HepG2 (cell line): Measurements from ENCODE around the gene INTS15. TPM values are rescaled to one million over a fixed set of nuclear protein-coding genes. Genes with fewer than 3 reads are reported as not detected.

Source experiments
- ADNP ChIP-seq: sonication (generic); formaldehyde crosslinking; IDR thresholded peaks from 2 replicates; pipeline ENCODE4 v1.4.0; 2020; ENCODE audit warnings: missing genetic modification reagents
- BORCS8-MEF2B ChIP-seq: sonication (generic); formaldehyde crosslinking; IDR thresholded peaks from 2 replicates; pipeline ENCODE4 v1.8.0; 2022; ENCODE audit warnings: mild to moderate bottlenecking, missing genetic modification reagents
- CREB1 ChIP-seq, 2 experiments: fragments of 450-650 bp in 1 of 2; IDR thresholded peaks; 2 replicates each; pipeline ENCODE4 v1.6.1; 2016 to 2017; ENCODE audit warnings: control low read depth in 1 of 2, mild to moderate bottlenecking in 1 of 2, missing compliant biosample characterization in 1 of 2, missing genetic modification characterization in 1 of 2
- DPF2 ChIP-seq: sonication (generic); formaldehyde crosslinking; IDR thresholded peaks from 2 replicates; pipeline ENCODE4 v1.4.0; 2020; ENCODE audit warnings: mild to moderate bottlenecking, low read depth, missing genetic modification reagents, borderline replicate concordance
- FOXK1 ChIP-seq: sonication (generic); formaldehyde crosslinking; IDR thresholded peaks from 2 replicates; pipeline ENCODE4 v1.4.0; 2020; ENCODE audit warnings: low read depth, missing genetic modification reagents, borderline replicate concordance
- HIC2 ChIP-seq: sonication (generic); formaldehyde crosslinking; IDR thresholded peaks from 2 replicates; pipeline ENCODE4 v1.9.0; 2022; ENCODE audit warnings: low read depth, missing genetic modification reagents
- ISL2 ChIP-seq: sonication (generic); formaldehyde crosslinking; IDR thresholded peaks from 2 replicates; pipeline ENCODE4 v1.5.0; 2020; ENCODE audit warnings: missing genetic modification reagents
- JDP2 ChIP-seq: sonication (generic); formaldehyde crosslinking; IDR thresholded peaks from 2 replicates; pipeline ENCODE4 v1.8.1; 2022; ENCODE audit warnings: missing genetic modification reagents, borderline replicate concordance
- MTA3 ChIP-seq: sonication (generic); formaldehyde crosslinking; IDR thresholded peaks from 2 replicates; pipeline ENCODE4 v1.4.0; 2020; ENCODE audit warnings: missing genetic modification reagents
- NR2F6 ChIP-seq, 2 experiments: IDR thresholded peaks; 2 replicates each; pipeline ENCODE4 v1.6.1; 2016; ENCODE audit warnings: antibody characterized with exemption in 1 of 2, mild to moderate bottlenecking in 1 of 2
- PLSCR1 ChIP-seq: sonication (generic); formaldehyde crosslinking; IDR thresholded peaks from 2 replicates; pipeline ENCODE4 v1.5.0; 2020; ENCODE audit warnings: missing genetic modification reagents, mild to moderate bottlenecking, borderline replicate concordance
- PRDM15 ChIP-seq: sonication (generic); formaldehyde crosslinking; IDR thresholded peaks from 2 replicates; pipeline ENCODE4 v1.4.0; 2020; ENCODE audit warnings: missing genetic modification reagents
- RBM22 ChIP-seq: fragments of 200-400 bp; formaldehyde crosslinking; optimal IDR thresholded peaks from 2 replicates; pipeline ENCODE3; 2017; ENCODE audit warnings: mild to moderate bottlenecking, low read length, moderate library complexity
- RXRA ChIP-seq: sonication (generic); formaldehyde crosslinking; IDR thresholded peaks from 2 replicates; pipeline ENCODE4 v1.5.1; 2020; ENCODE audit warnings: missing genetic modification reagents
- TMF1 ChIP-seq: sonication (generic); formaldehyde crosslinking; IDR thresholded peaks from 2 replicates; pipeline ENCODE4 v1.8.1; 2022; ENCODE audit warnings: low read depth, missing genetic modification reagents
- ZFX ChIP-seq: sonication (generic); formaldehyde crosslinking; IDR thresholded peaks from 2 replicates; pipeline ENCODE4 v1.4.0; 2020; ENCODE audit warnings: mild to moderate bottlenecking, low read depth, missing genetic modification reagents, moderate library complexity
- ZMYM2 ChIP-seq: sonication (generic); formaldehyde crosslinking; IDR thresholded peaks from 2 replicates; pipeline ENCODE4 v1.8.0; 2022; ENCODE audit warnings: mild to moderate bottlenecking, missing genetic modification reagents
- ZNF790 ChIP-seq: sonication (generic); formaldehyde crosslinking; IDR thresholded peaks from 2 replicates; pipeline ENCODE4 v1.8.0; 2022; ENCODE audit warnings: missing genetic modification reagents, mild to moderate bottlenecking, borderline replicate concordance
- polyA plus RNA-seq, 8 experiments: library from polyadenylated mRNA; depleted of rRNA in 3 of 8; stranded (reverse) in 7 of 8; unstranded in 1 of 8; fragments of >200 nt; fragmentation: Illumina TruSeq in 4 of 8; extraction: Trizol in 4 of 8; gene quantifications; 2 replicates each; pipeline versions ENCODE4 v1.2.1 to v1.2.3, GENCODE V29; 2011 to 2016; ENCODE audit warnings: low read depth in 4 of 8, missing spikeins in 1 of 8, mixed read lengths in 1 of 8; ENCODE audit not compliant: insufficient read depth in 1 of 8
- total RNA-seq, 5 experiments: library from RNA; depleted of rRNA; stranded (reverse); fragments of >200 nt; fragmentation: Illumina TruSeq; extraction: Trizol; gene quantifications; 2 replicates each; pipeline ENCODE4 v1.2.3, GENCODE V29; 2016; ENCODE audit warnings: low read depth in 1 of 5
- TF ChIP-seq, protein P1 (sequence below): sonication (generic); formaldehyde crosslinking; IDR thresholded peaks from 2 replicates; pipeline ENCODE4 v1.8.0; 2022; ENCODE audit warnings: mild to moderate bottlenecking, missing genetic modification reagents, borderline replicate concordance
- TF ChIP-seq, protein P2 (sequence below): sonication (generic); formaldehyde crosslinking; IDR thresholded peaks from 2 replicates; pipeline ENCODE4 v1.5.1; 2020; ENCODE audit warnings: missing genetic modification reagents, mild to moderate bottlenecking, borderline replicate concordance

Gene INTS15
- total and polyA plus RNA-seq, 2 of the 13 experiments (the other 11 are each of a cell fraction or from before 2014, with no cell fraction given) = 16.3 to 25.7 TPM

DNA sequence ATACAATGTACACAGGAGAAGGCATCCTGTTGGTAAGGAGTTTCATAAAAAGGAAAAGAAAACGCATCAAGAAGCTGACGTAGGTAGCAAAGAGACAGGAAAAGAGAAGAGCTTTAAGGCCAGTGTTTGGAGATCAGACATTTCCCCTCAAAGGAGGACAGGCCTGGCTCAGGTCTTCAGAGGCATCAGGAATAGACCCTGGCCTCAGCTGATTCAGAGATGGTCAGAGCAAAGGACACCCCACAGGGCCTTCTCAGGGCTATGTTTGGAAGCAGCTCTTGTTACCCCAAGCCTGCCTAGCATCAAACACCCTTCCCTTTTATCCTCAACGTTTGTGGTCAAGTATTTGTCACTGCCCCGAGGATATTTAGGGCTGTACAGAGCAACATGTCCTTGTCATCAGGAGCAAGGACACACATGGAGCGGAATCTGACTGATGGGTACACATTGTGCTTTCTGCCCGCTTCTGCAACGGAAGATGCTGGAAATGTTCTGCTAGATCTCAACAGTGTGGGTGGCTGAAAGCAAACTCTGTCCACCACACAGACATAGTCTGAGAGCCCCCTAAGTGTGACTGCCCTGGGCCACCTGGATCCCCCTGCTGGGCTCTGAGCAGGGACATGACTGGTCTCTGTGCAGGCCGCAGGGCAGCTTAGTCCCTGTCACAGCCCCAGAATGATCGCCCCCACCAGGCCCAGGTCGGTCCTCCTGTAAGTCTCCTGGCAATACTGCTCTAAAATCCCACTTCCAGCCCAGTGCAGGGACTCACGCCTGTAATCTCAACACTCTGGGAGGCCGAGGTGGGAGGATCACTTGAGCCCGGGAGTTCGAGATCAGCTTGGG is 13.6 kb upstream of the INTS15 start (continued):
- TF ChIP-seq NR2F6 (IDR thresholded peaks at IDR 0.05) = no peak
- no peak for TF ChIP-seq NR2F6 (CRISPR knock-in tag; IDR thresholded peaks at IDR 0.05)
- TF ChIP-seq ZMYM2 (CRISPR knock-in tag) = no peak
- 0 out of 2 replicates have a peak, but pooled peaks have one; percentile 13 for TF ChIP-seq DPF2 (CRISPR knock-in tag)
- TF ChIP-seq MTA3 (CRISPR knock-in tag) = no peak
- TF ChIP-seq FOXK1 (CRISPR knock-in tag) = no peak
- TF ChIP-seq, protein P1, sequence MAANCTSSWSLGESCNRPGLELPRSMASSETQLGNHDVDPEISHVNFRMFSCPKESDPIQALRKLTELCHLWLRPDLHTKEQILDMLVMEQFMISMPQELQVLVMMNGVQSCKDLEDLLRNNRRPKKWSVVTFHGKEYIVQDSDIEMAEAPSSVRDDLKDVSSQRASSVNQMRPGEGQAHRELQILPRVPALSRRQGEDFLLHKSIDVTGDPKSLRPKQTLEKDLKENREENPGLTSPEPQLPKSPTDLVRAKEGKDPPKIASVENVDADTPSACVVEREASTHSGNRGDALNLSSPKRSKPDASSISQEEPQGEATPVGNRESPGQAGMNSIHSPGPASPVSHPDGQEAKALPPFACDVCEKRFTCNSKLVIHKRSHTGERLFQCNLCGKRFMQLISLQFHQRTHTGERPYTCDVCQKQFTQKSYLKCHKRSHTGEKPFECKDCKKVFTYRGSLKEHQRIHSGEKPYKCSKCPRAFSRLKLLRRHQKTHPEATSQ = no peak
- peak; percentile 35 for TF ChIP-seq RBM22
- no peak for TF ChIP-seq ISL2 (CRISPR knock-in tag)
- no peak for TF ChIP-seq JDP2 (CRISPR knock-in tag)
- no peak for TF ChIP-seq TMF1 (CRISPR knock-in tag)
- TF ChIP-seq ADNP (CRISPR knock-in tag) = no peak
- TF ChIP-seq, protein P2, sequence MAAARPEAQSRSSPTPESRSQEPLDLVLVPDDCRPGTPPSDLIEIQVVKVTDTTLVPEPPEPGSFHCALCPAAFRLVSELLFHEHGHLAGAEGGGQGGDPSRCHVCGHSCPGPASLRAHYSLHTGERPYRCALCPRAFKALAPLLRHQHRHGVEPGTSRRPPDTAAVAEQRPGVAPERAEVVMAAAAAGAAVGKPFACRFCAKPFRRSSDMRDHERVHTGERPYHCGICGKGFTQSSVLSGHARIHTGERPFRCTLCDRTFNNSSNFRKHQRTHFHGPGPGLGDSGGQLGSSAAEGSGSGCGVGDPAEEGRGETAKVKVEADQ (CRISPR knock-in tag) = no peak
- no peak for TF ChIP-seq PRDM15 (CRISPR knock-in tag)
- TF ChIP-seq BORCS8-MEF2B (CRISPR knock-in tag) = no peak; the same call in 1 of the 2 replicates
- no peak for TF ChIP-seq RXRA (CRISPR knock-in tag)
- TF ChIP-seq CREB1 (IDR thresholded peaks at IDR 0.05) = no peak
- no peak for TF ChIP-seq CREB1 (CRISPR knock-in tag; IDR thresholded peaks at IDR 0.05)
- no peak for TF ChIP-seq PLSCR1 (CRISPR knock-in tag)
- TF ChIP-seq ZFX (CRISPR knock-in tag) = peak; percentile 51; the same call in 1 of the 2 replicates
- no peak for TF ChIP-seq HIC2 (CRISPR knock-in tag)
- no peak for TF ChIP-seq ZNF790 (CRISPR knock-in tag)
